ELR (cell line): ENCODE data around the gene TMEM255A.

Experiments used
- DNase-seq: peaks from one replicate; pipeline ENCODE4 v3.0.0-alpha.2; 2015; ENCODE audit warnings: low read depth

Gene TMEM255A

GRCh38 chrX:120264341-120264740 lies 46.9 kb downstream of the TMEM255A start:
- DNase-seq = no peak

DNA sequence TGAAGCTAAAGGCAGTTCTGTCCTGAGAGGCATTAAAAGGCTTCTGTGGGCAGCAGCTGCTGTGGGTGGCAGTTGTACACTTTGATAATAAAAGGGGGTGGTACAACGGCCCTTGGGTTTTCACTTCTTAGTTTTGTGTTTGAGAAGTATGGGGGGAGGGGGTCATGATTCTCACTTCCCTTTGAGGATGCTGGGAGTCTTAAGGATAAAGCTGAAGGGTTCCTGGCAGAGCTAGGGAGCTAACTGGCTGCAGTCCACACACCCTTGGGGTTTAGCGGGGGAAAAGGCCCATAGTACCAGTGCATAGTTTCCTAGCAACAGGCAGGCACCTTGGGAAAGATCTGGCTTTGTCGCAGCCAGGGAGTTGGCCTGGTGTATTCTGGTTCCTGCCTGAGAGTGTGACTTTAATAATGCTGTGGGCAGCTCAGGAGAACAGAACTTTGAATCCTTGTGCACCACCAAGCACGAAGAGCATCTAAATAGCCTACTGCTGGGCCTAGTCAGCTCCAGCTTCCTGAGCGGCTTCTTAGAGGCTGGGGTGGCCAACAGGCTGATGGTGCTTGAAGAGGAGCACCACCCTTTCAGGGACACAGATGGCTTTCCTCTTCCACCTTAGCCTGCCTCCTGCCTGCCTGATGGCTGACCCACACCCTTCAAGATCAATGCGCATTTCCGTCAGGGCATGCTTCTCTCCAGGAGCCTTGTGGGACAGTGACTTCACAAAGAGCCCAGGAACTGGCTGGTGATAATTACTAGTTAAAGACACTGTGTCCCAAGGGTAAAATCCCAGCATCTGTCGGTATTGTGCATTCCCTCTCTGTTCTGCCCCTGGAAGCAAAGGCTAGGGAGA lies 48.2 kb downstream of the TMEM255A start:
- no peak for DNase-seq

GRCh38 chrX:120260369-120260768 lies 50.9 kb downstream of the TMEM255A start:
- DNase-seq = no peak

DNA sequence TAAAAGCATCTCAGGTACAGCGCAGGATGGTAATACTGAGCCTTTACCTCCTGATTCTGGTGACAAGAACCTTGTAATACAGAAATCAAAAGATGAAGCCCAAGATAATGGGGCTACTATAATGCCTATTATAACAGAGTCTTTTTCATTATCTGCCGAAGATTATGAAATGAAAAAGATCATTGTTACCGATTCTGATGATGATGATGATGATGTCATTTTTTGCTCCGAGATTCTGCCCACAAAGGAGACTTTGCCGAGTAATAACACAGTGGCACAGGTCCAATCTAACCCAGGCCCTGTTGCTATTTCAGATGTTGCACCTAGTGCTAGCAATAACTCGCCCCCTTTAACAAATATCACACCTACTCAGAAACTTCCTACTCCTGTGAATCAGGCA lies 57.5 kb downstream of the TMEM255A start:
- no peak for DNase-seq

- DNase-seq = peak; percentile 43
Observed at GRCh38 chrX:120251471-120252011, 59.7 kb downstream of the TMEM255A start.

DNA sequence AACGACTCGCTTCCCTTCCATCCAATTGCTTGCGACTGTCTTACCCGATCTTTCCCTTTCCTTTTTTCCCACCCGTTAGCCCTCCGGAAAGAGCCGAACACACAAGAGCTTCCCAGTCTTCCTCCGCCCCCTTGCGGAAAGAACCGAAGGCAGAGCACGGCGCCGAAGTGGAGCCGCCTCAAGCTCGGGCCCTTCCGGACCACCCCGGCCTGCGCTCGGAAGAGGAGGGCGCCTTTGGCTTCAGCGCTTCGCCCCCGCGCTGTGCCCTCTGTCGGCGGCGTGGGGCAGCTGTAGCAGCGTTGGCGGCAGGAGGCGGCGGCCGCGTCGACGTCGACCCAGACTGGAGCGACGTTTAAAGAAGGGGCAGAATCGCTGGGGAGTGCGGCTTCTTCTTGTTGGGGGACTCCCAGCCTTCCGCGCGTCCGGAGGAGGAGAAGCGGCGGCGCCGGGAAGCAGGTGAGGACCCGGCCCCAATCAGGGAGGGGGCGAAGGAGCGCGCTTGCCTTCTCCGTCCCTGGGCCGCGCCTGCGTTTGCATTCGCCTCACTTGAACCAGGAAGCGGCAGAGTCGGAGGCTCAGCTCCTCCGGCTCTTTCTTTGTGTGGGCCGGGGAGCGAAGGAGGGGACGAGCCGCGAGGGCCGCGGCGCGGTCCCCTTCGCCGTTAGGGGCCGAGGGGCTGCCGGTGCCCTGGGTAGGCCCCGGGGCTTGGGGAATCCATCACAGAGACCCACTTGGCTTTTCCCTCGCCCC lies 60.6 kb downstream of the TMEM255A start, which contains the start of gene ZBTB33:
ZBTB33 (plus strand) TSS at position 291 of the 750 bp plus-strand sequence. CDS start 2,604 bp downstream, outside the sequence.
- peak; percentile 94 for DNase-seq

DNA sequence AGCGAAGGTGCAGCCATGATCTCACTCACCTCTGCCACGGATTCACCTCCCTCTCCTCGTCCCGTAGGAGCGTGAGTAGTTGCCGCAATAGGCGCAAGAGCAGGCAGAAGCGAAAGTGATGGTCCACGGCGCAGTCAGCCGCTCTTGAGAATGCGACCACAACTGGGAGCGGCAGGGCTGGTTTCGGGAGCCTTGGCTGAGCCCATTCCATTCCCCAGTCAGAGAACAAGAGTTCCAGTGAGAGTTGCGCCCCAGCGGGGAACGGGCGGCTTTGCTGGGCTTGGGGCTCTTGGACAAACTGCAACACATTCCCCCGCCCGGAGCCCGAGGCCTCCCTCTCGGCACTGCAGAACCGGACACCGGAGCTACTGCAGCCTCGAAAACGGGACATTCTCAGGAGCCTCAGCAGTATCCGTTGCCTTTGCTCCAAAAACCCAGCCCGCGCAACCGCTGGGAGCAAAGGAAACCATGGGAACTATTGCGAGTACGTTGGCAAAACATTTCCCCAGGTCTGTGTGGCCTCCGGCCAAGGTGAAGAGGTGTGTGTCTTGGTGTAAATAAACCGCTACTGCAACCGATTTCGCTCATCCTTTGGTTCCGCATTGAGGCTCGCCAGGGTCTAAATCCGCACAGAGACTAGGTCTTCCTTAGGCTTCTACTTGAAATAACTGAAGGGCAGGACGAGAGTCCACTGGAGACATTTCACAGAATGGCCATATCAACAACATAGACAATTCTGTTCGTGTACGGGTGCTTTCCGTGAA lies 66.3 kb downstream of the TMEM255A start:
- DNase-seq = peak; percentile 82

- DNase-seq = no peak
Observed at GRCh38 chrX:120244395-120244734, 66.9 kb downstream of the TMEM255A start.

GRCh38 chrX:120242813-120243212 lies 68.4 kb downstream of the TMEM255A start:
- DNase-seq = no peak

DNA sequence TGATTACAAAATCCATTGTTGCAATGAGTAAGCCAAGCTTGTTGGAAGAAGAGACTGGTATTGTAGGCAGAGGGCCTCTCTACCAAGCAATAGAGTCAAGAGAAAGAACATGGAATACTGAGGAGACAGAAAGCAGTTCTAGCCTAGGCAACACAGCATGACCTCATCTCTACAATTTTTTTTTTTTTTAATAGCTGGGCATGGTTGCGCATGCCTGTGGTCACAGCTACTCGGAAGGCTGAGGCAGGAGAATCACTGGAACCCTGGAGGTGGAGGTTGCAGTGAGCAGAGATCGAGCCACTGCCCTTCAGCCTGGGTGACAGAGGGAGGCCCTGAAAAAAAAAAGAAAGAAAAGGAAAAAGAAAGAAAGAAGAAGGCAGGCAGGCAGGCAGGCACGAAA lies 72.3 kb downstream of the TMEM255A start:
- no peak for DNase-seq

DNA sequence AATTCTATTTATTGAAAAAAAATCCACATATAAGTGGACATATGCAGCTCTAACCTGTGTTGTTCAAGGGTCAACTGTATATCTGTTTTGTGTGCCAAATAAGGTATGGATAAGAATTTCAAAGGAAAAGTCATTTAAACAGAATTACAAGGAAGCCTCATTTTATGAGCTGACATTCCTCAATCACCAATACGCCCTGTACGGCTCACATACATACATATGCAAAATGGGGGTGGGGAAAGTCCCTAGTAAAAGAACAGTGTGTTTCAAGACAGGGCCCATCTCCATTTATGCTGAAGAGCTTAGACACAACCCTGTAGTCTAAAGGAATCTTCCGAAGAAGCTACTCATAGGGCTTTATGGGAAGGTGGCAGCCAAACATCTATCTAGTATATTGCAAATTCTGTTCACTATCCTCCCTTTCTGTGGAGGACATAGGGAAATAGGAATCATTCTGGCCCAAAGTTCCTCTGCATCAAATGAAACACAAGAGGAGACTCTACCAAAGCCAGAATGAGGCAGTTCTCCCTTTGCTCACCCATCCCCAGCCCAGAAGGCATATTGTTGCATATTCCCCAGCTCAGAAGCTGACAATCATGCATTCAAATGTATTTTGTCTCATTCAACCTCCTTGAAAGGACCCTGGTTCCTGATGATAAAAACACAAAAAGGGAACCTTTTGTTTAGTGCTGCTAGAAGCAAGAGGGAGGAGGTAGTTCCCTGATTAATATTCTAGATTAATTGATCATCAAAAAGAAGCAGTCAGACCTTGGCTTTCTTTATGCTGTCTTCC lies 74.4 kb downstream of the TMEM255A start:
- DNase-seq = no peak

DNA sequence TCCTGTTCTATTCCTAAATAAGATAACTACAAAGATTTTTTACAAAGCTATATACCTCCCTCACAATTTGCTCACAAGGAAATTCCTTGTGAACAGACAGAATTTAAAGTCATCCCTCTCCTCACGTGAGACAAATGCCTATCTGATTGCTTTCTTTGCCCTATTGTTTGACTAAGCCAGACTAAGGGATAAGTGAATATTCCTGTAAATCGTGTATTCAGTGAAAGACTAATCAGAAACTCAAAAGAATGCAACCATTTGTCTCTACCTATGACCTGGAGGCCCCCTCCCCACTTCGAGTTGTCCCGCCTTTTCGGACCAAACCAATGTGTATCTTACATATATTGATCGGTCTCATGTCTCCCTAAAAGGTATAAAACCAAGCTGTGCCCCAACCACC lies 76.0 kb downstream of the TMEM255A start:
- no peak for DNase-seq

DNA sequence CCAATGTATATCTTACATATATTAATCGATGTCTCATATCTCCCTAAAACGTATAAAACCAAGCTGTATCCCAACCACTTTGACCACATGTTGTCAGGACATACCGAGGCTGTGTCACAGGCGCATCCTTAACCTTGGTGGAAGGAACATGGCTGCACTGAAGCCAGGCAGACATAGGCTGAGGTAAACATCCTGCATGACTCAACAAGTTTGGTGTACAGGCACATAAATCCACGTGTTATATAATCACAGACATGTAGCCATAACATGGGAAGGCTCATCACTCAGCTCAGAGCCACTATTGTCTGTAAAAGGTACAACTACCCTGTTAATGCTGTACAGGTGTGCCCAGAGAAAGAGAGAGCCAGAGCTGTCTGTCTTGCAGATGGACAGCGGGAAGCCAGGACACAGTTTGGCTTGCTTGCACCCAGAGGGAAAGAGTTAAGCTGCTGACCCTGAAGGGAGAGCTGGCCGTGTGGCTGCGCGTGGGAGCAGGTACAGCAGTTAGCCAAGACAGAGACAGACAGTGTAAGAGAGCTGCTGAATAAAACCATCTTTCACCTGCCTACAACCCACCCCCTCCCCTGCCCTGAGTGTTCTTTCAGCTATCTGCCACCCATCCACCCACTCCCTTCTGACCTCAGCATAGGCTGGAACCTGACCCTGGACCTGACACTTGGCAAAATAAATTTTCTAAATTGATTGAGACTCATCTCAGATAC lies 82.9 kb downstream of the TMEM255A start:
- peak; percentile 4 for DNase-seq

DNA sequence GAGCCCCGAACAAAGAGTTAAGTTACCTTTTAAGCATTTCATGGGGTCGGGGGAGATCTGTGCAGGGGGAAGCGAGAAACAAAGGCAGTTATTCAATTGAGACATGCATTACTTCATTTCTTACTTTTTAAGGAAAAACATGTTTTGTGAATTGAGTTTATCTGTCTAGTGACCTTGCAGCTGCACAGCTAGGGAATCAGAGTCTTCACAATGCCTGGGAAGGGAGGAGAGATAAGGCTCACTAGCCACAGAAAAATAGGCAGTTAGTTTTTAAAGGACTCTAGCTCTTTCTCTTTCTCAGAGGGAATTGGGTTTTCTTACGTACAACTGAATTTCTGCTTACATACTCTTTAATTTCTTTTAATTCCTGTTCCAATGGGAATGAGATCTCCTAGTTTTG lies 86.9 kb downstream of the TMEM255A start:
- no peak for DNase-seq

- no peak for DNase-seq
Observed at GRCh38 chrX:120223374-120223773, 87.9 kb downstream of the TMEM255A start.

DNA sequence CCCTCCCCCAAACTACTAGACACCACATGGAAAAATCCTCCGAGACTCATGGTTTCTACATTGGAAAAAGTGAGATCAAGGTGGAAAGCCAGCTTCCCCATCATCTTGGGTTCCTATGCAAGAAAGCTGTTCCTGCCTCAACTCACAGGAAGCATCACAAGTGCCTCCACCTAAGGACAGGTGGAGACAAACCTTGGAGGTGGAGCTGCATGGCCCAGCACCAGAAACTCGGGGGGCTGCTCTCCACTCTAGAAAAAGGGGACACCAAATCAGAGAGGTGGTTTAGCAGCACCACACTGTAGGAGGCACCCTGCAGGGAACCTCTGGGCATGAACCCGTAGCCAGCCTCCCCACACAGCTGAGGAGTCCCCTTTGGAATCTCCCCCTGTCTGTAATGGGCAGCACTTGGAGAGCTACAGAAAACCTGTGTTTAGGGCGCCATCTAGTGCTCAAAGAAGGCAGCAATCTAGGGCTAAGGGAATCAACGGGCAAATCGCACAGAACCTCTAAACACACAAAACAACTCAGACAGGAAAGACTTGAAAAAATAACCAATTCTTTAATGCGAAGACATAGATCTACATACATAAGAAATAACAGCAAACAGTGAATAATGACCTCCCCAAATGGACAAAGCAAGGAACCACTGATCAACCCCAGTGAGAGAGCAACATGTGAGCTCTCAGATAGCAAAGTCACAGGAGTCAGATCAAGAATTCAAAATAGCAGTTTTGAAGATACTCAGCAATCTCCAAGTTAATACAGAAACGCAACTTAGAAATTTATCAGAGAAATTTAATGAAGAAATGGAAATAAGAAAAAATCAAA lies 97.6 kb downstream of the TMEM255A start:
- peak; percentile 62 for DNase-seq
